BJ (cell line): ENCODE data around the gene PDE6A. TPM values are rescaled to one million over a fixed set of nuclear protein-coding genes. Genes with fewer than 3 reads are reported as not detected.

Experiments
- CTCF ChIA-PET: fragments of 350-600 bp; formaldehyde crosslinking; extraction: SDS; loops from one replicate; lab custom pipeline; 2021; ENCODE audit warnings: antibody characterized with exemption, inconsistent platforms; lab: Yijun Ruan, JAX
- POLR2A ChIA-PET: fragments of 300-600 bp; sonication (Branson Sonifier 250); formaldehyde crosslinking; extraction: SDS; loops from one replicate; lab custom pipeline; 2021; ENCODE audit warnings: antibody characterized with exemption; lab: Charles Lee
- DNase-seq: peaks from one replicate; pipeline ENCODE4 v3.0.0-alpha.2; 2011; ENCODE audit warnings: low read depth
- H3K27me3 ChIP-seq: 2 replicates; pipeline ENCODE4 v1.6.0; 2011; ENCODE audit warnings: low read length; ENCODE audit not compliant: control insufficient read depth, insufficient read depth
- H3K36me3 ChIP-seq: 2 replicates; pipeline ENCODE4 v1.5.1; 2011; ENCODE audit warnings: low read length; ENCODE audit not compliant: control insufficient read depth, insufficient read depth
- H3K4me3 ChIP-seq: 2 replicates; pipeline ENCODE4 v1.5.1; 2011; ENCODE audit warnings: low read depth, mild to moderate bottlenecking, control low read depth, low read length
- polyA plus RNA-seq: library from polyadenylated mRNA; depleted of rRNA; stranded (reverse); fragments of >200 nt; gene quantifications from 2 replicates; pipeline ENCODE4 v1.2.3, GENCODE V29; 2011
- TF ChIP-seq, protein P1 (sequence below): IDR thresholded peaks from 2 replicates; pipeline ENCODE4 v1.5.1; 2011; ENCODE audit warnings: low read depth, mild to moderate bottlenecking, control low read depth, inconsistent platforms, low read length, moderate library complexity; ENCODE audit not compliant: insufficient read depth

Gene PDE6A
- polyA plus RNA-seq, 1 experiment: not detected

DNA sequence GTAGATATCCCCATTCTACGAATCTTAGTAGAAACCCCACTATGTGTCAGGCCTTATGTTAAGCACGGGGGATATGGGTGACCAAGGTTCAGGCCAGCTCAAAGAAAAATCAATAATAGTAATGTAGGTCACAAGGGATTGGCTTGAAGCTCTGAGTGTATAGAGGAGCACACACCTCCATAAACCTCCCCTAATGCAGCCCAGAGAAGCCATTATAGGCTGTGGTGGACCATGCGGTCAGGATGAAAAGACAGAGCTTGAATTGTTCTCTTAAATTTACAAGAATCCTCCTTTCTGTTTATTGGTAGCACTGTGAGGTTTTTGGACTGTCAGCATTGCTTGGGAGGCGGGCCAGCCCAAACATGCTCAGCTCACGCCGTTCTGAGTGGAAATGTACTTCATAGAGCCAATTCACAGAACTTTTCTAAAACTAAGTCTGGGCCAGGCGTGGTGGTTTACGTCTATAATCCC, 9.1 kb downstream of the PDE6A start:
- Histone ChIP-seq H3K36me3 (no peaks in the 10 kb centered on the region), H3K27me3 (0 out of 2 replicates have a peak, but pooled peaks cover 2% of the 10 kb centered on the region), H3K4me3 (no peak overlapping the region)
- TF ChIP-seq, protein P1, sequence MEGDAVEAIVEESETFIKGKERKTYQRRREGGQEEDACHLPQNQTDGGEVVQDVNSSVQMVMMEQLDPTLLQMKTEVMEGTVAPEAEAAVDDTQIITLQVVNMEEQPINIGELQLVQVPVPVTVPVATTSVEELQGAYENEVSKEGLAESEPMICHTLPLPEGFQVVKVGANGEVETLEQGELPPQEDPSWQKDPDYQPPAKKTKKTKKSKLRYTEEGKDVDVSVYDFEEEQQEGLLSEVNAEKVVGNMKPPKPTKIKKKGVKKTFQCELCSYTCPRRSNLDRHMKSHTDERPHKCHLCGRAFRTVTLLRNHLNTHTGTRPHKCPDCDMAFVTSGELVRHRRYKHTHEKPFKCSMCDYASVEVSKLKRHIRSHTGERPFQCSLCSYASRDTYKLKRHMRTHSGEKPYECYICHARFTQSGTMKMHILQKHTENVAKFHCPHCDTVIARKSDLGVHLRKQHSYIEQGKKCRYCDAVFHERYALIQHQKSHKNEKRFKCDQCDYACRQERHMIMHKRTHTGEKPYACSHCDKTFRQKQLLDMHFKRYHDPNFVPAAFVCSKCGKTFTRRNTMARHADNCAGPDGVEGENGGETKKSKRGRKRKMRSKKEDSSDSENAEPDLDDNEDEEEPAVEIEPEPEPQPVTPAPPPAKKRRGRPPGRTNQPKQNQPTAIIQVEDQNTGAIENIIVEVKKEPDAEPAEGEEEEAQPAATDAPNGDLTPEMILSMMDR: no peak
- ChIA-PET POLR2A (no interaction called here), CTCF (interaction anchor here (0.6 to 2.0 kb wide), 4 partner anchors 9 to 378 kb away, joined by 3 to 10 read pairs (median 5); no protein-coding TSS in a partner anchor)
- DNase-seq: no peak

DNA sequence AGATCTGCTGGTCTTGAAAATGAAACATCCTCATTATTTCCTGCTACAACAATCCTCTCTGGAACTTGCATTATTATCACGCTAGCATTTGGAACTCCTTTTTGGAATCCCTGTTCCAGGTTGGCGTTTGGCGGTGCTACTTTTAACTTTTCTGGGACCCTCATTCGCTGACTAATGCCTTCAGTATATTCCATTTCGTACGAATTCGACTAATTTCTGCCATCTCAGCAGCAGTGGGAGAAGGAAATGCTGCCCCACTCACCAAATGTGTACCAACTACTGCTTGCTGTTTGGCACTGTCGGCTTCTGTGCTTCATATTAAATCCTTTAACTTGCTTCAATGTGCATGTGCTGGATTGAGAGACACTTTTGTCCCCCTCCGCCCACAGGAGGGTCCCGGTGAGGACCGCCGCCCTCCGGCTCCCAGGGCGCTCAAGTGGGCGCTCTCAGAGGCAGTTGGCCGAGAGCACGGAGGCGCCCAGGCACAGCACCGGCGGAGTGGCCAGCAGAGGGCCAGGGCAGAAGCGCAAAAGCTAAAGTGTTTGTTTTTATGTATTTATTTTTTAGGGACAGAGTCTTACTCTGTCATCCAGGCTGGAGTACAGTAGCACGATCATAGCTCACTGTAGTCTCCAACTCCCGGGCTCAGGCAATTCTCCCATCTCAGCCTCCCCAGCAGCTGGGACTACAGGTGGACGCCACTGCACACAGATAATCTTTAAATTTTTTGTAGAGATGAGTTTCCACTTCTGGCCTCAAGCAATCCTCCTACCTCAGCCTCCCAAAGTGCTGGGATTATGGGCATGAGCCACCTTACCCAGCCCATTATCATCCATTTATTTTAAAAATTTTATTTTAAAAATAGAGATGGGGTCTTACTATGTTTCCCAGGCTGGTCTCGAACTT, 11.9 kb downstream of the PDE6A start:
- DNase-seq: no peak
- ChIA-PET CTCF (interaction anchor here (1.4 kb wide), 1 partner anchor 98 kb away, joined by 3 read pairs; no protein-coding TSS in a partner anchor), POLR2A (no interaction called here)
- no peaks in the 10 kb centered on the region for H3K36me3 ChIP-seq
- TF ChIP-seq, protein P1: no peak
- H3K27me3 ChIP-seq: 0 out of 2 replicates have a peak, but pooled peaks cover 2% of the 10 kb centered on the region
- no peak overlapping the region for H3K4me3 ChIP-seq

DNA sequence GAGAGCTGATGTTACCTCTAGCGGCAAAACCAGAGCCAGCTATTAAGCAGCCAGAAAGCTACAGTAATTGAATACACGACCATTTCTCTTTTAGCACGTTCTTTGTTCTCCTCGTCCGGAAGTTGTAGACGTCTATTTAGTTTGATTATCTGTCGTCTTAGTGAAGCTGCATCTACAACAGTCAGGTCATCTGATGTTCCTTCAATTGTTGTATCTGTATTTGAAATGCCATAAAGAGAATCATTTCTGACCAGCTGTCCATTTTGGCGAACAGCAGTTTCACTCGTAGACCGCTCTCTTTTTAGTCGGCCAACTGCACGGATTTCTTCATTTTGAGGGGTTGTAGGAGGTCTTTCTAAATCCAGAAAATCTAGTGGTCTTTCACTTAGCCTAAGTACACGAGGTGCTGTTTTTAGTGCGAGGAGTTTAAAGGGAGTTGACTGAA, 12.6 kb downstream of the PDE6A start:
- Histone ChIP-seq H3K27me3 (0 out of 2 replicates have a peak, but pooled peaks cover 2% of the 10 kb centered on the region), H3K36me3 (no peaks in the 10 kb centered on the region), H3K4me3 (no peak overlapping the region)
- ChIA-PET CTCF (interaction anchor here (1.4 kb wide), 1 partner anchor 98 kb away, joined by 3 read pairs; no protein-coding TSS in a partner anchor), POLR2A (no interaction called here)
- TF ChIP-seq, protein P1: no peak
- no peak for DNase-seq

DNA sequence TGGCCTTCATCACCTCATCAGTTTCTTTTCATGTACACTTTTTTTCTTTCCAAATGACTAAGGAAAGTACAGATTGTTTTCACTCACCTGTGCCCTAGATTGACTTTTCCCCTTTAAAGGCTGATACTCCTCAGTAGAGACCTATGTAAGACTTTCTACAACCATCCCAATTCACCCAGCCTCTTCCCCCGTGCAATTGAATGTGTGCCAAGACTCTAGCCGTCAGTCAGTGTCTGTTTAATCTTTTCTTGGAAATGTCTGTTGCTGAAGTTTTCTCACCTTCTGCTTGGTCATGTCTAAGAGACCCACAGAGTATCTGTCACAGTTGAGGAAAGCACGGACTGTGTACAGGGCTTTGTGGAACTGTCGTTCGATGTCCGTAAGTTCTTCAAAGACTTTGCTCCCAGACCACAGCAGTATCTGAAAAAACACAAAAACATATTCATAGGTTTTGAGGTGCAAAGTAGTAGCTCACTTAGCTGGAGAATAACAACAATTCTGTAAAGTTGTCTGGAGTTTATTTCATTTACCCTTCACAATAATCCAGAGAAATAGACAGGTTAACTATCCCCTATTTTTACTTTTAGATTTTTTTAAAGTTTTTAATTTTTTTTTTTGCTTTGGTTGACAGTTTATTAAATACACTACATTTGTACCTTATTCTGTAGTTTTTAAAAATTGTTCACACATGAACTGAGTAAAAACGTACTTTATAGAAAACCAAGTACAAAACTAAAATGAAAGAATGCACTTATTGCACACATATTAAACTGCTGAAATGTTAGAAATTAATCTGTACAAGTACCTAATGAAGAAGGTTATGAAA, 13.6 kb downstream of the PDE6A start:
- no peak overlapping the region for H3K4me3 ChIP-seq
- 0 out of 2 replicates have a peak, but pooled peaks cover 2% of the 10 kb centered on the region for H3K27me3 ChIP-seq
- ChIA-PET POLR2A (interaction anchor here (0.6 kb wide), 1 partner anchor 41 kb away, joined by 3 read pairs; no protein-coding TSS in a partner anchor), CTCF (interaction anchor here (0.9 kb wide), 1 partner anchor 8 kb away, joined by 3 read pairs; no protein-coding TSS in a partner anchor)
- DNase-seq: no peak
- H3K36me3 ChIP-seq: no peaks in the 10 kb centered on the region
- TF ChIP-seq, protein P1: no peak
